ENCODE measurements around the gene BGLAP. TPM values are rescaled to one million over a fixed set of nuclear protein-coding genes. Genes with fewer than 3 reads are reported as not detected.

The BGLAP gene
- total RNA-seq, 6 experiments from 2014 or later = 0.44 to 1.5 (median 1.2) TPM; not detected in 2

DNA sequence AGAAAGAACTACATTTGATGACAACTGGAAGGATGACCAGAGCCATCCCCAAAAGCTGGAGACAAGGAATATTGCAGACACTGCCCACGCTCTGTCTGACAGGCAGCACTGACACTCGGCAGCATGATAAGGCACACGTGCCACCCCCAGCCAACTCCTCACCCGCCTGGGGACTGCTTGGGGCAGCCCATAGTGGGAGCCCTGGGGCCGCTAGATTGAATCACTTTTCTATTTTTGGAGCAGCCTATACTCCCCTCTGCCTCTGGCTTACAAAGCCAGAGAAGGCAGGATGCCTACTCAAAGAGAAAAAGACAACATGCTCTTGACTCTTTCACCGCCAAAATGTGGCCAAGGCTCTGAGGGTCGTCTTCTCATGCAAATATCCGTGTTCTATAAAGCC lies 39.3 kb downstream of the BGLAP start:
- TF ChIP-seq POLR2A (IDR thresholded peaks at IDR 0.05) = no peak
- TF ChIP-seq, protein P1, sequence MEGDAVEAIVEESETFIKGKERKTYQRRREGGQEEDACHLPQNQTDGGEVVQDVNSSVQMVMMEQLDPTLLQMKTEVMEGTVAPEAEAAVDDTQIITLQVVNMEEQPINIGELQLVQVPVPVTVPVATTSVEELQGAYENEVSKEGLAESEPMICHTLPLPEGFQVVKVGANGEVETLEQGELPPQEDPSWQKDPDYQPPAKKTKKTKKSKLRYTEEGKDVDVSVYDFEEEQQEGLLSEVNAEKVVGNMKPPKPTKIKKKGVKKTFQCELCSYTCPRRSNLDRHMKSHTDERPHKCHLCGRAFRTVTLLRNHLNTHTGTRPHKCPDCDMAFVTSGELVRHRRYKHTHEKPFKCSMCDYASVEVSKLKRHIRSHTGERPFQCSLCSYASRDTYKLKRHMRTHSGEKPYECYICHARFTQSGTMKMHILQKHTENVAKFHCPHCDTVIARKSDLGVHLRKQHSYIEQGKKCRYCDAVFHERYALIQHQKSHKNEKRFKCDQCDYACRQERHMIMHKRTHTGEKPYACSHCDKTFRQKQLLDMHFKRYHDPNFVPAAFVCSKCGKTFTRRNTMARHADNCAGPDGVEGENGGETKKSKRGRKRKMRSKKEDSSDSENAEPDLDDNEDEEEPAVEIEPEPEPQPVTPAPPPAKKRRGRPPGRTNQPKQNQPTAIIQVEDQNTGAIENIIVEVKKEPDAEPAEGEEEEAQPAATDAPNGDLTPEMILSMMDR (IDR thresholded peaks at IDR 0.05) = no peak
- ATAC-seq = peak in 1 of 4 donors; percentile 15
- peak overlapping the region in 2 of 3 donors; percentile 85 to 87 for H3K4me3 ChIP-seq
- WGBS (ENCODE audit: insufficient coverage, low coverage, low lambda C conversion rate, missing lambda C conversion rate) = 18% methylated on average over 7 of the region's 8 CpGs
- peaks cover 3 to 16% (median 6%) of the 10 kb centered on the region in 4 donors for H3K36me3 ChIP-seq
- intact Hi-C loops (cut with DNase I) = no loop called here
- H3K27me3 ChIP-seq = no peaks in the 10 kb centered on the region
- peak overlapping the region in 1 of 3 donors; percentile 88 for H3K27ac ChIP-seq
- no peaks in the 10 kb centered on the region for H3K9me3 ChIP-seq
- H3K4me1 ChIP-seq = peaks cover 0 to 40% (median 9%) of the 10 kb centered on the region in 4 donors
- peak in 2 of 3 donors; percentile 34 to 44 for DNase-seq

DNA sequence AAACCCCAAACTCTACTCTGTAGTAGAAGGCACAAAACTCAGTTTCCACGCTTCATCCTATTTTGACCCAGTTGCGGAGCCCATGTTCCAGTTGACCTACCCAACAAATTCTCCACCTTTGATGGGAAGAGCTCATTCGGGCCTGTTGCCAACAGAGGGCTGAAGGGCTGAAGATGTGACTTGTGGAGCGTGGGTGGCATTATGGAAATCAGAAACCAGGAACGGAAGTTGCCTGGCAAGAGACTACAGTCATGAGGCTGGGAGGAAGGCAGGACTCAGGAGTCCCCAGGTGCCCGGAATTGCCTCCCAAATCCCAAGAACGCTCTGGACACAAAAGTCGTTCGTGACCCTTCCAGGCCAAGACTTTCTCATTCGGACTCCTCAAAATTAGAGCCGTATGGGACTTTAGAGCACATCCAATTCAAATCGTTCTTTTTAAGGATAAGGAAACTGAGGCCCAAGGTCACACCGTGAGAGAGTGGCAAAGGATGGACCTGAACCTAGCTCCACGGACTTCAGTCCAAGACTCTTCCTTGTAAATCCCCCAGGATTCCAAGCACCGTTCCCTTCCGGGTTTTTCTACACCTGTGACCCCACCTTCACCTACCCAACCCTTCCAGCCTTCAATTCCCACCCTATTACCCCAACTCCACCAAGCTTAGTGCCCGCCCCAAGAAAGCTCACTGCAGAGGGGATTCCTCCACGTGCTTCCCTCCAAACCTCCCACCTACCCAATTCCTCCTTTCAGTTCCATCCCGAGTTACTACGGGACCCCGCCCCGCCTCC lies 39.9 kb downstream of the BGLAP start:
- peaks cover under 1 to 13% (median 1%) of the 10 kb centered on the region in 4 donors for H3K36me3 ChIP-seq
- intact Hi-C loops (cut with DNase I) = no loop called here
- no peaks in the 10 kb centered on the region for H3K27me3 ChIP-seq
- peaks cover 0 to 36% (median 8%) of the 10 kb centered on the region in 4 donors for H3K4me1 ChIP-seq
- peak overlapping the region; percentile 85 to 99 (median 87) for H3K4me3 ChIP-seq
- WGBS (ENCODE audit: insufficient coverage, low coverage, low lambda C conversion rate, missing lambda C conversion rate) = 5% methylated on average over 20 of the region's 22 CpGs
- TF ChIP-seq, protein P1 (IDR thresholded peaks at IDR 0.05) = no peak
- no peak for TF ChIP-seq POLR2A (IDR thresholded peaks at IDR 0.05)
- H3K27ac ChIP-seq = peak overlapping the region; percentile 83 to 88 (median 86)
- DNase-seq (peak in 2 of 3 donors; percentile 48 to 65), ATAC-seq (peak in 3 of 4 donors; percentile 2 to 39 (median 7))
- no peaks in the 10 kb centered on the region for H3K9me3 ChIP-seq

DNA sequence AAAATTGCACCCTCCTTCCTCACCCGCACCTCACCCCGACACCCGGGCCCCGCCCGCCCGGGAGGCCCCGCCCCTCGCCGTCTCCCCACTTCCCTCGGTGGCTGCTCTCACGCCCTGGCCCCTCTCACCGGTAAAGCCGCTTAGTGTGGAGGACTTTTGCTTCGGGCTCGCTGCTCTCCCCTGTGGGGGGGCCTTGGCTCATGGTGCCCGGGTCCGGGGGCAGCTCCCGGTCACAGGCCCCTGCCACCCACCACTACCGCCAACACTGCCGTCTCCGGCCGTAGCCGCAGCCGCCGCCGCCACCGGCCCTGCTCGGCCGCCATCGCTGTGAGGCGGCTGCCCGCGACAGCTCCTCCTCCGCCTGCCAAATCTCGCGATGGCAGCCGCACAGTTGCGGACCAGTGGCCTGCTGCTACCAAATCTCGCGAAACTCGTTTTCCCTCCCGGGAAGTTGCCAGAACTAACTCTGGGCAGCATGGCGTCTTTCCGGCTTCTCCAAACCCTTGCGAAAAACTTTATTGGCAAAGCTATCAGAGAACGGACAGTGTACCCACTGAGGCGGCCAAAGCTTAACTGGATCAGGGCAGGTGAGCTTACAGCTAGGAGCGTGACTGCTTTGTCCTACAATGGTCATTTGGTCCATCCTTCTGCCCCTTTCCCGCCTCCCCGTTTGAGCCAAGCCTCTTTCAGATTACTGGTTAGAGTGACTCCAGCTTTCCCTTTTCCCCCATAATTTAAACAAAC lies 40.7 kb downstream of the BGLAP start, which contains the start of gene SMG5:
Gene SMG5 (minus strand): TSS at position 347 of the 744 bp plus-strand sequence. CDS start 145 bp downstream, at position 202.
- intact Hi-C loops (cut with DNase I) = no loop called here
- Histone ChIP-seq H3K36me3 (peaks cover 0 to 13% (median under 1%) of the 10 kb centered on the region in 4 donors), H3K4me3 (peak within 1 kb of the TSS; percentile 85 to 99 (median 87)), H3K4me1 (peaks cover 0 to 28% (median 7%) of the 10 kb centered on the region in 4 donors), H3K27ac (peak within 1 kb of the TSS; percentile 83 to 88 (median 86)), H3K27me3 (no peaks in the 10 kb centered on the region), H3K9me3 (no peaks in the 10 kb centered on the region)
- under 1% methylated on average over 29 of the region's 50 CpGs for WGBS (ENCODE audit: insufficient coverage, low coverage, low lambda C conversion rate, missing lambda C conversion rate)
- peak; percentile 96 to 98 (median 97) for DNase-seq
- TF ChIP-seq, protein P1 (IDR thresholded peaks at IDR 0.05) = no peak
- peak; percentile 91 for TF ChIP-seq POLR2A (IDR thresholded peaks at IDR 0.05)
- ATAC-seq = peak; percentile 87 to 95 (median 94)

DNA sequence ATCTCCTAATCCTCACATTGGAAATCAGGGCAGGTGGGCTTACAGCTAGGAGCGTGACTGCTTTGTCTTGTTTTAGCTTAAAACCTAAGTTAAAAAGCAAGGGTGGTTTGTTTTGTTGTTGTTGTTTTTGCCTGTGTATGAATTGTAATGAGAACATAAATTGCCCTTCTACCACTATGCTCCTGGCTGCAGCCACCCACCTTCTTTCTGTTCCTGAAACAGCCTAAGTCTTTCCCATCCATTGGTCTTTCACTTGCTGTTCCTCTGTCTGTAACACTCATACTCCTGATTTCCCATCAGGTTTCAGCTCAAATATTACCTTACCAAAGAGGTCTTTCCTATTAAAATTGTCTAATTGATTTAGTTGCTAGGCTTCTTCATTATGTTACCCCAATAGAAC lies 41.5 kb downstream of the BGLAP start:
- Histone ChIP-seq H3K27ac (peak overlapping the region in 1 of 3 donors; percentile 88), H3K9me3 (no peaks in the 10 kb centered on the region), H3K4me3 (peak overlapping the region; percentile 85 to 99 (median 87)), H3K4me1 (peaks cover 0 to 21% (median 7%) of the 10 kb centered on the region in 4 donors), H3K36me3 (peaks cover 0 to 10% (median under 1%) of the 10 kb centered on the region in 4 donors), H3K27me3 (no peaks in the 10 kb centered on the region)
- intact Hi-C loops (cut with DNase I) = no loop called here
- DNase-seq (no peak), ATAC-seq (no peak)
- TF ChIP-seq POLR2A (IDR thresholded peaks at IDR 0.05) = no peak
- TF ChIP-seq, protein P1 (IDR thresholded peaks at IDR 0.05) = no peak
- WGBS (ENCODE audit: insufficient coverage, low coverage, low lambda C conversion rate, missing lambda C conversion rate) = 100% methylated on average over 1 of the region's 1 CpG
